ENCODE results near the gene IMMP2L.

DNA sequence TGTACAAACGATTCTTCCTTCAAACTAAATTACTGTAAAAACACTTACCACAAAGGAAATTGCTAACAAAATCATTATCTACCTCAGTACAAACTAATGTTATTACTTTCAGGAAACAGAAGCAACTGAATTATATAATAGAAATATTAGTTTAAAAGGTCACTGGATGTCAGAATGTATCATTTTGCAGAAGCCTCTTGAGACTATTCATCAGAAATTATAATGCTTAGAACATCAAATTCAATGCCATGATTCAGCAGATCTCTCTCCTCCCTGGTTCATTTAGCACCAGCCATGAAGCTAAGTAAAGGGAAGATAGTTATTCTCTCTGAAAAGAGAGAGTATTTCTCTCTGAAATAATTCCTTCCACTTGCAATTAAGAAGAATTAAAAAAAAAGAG lies 223.3 kb downstream of the IMMP2L start:
- TF ChIP-seq BHLHE40 (IDR thresholded peaks at IDR 0.05; ENCODE audit: low read depth, low read length): no peak
- TF ChIP-seq, protein P1, sequence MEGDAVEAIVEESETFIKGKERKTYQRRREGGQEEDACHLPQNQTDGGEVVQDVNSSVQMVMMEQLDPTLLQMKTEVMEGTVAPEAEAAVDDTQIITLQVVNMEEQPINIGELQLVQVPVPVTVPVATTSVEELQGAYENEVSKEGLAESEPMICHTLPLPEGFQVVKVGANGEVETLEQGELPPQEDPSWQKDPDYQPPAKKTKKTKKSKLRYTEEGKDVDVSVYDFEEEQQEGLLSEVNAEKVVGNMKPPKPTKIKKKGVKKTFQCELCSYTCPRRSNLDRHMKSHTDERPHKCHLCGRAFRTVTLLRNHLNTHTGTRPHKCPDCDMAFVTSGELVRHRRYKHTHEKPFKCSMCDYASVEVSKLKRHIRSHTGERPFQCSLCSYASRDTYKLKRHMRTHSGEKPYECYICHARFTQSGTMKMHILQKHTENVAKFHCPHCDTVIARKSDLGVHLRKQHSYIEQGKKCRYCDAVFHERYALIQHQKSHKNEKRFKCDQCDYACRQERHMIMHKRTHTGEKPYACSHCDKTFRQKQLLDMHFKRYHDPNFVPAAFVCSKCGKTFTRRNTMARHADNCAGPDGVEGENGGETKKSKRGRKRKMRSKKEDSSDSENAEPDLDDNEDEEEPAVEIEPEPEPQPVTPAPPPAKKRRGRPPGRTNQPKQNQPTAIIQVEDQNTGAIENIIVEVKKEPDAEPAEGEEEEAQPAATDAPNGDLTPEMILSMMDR (conservative IDR thresholded peaks at IDR 0.05; ENCODE audit: low read depth, low read length): no peak
- TF ChIP-seq MXI1 (IDR thresholded peaks at IDR 0.05; ENCODE audit: borderline replicate concordance, low read depth, low read length): no peak
- TF ChIP-seq POLR2A (IDR thresholded peaks at IDR 0.05; ENCODE audit: low read depth, low read length): no peak
- no peak for TF ChIP-seq RCOR1 (IDR thresholded peaks at IDR 0.05; ENCODE audit: insufficient replicate concordance, low read length)
- TF ChIP-seq, protein P2, sequence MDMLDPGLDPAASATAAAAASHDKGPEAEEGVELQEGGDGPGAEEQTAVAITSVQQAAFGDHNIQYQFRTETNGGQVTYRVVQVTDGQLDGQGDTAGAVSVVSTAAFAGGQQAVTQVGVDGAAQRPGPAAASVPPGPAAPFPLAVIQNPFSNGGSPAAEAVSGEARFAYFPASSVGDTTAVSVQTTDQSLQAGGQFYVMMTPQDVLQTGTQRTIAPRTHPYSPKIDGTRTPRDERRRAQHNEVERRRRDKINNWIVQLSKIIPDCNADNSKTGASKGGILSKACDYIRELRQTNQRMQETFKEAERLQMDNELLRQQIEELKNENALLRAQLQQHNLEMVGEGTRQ (IDR thresholded peaks at IDR 0.05; ENCODE audit: low read depth, low read length): no peak
- no peak for TF ChIP-seq CEBPB (IDR thresholded peaks at IDR 0.05; ENCODE audit: low read depth, low read length)
- no peak for TF ChIP-seq CHD1 (IDR thresholded peaks at IDR 0.05; ENCODE audit: low read depth, low read length)
- TF ChIP-seq RAD21 (IDR thresholded peaks at IDR 0.05; ENCODE audit: low read length): no peak
- TF ChIP-seq MAFK (IDR thresholded peaks at IDR 0.05; ENCODE audit: low read depth, low read length): no peak
